SK-N-SH (cell line): ENCODE data around the gene DUSP2. TPM values are rescaled to one million over a fixed set of nuclear protein-coding genes. Genes with fewer than 3 reads are reported as not detected.

Source experiments
- CTCF ChIA-PET: fragments of 300-600, 350-600 bp; formaldehyde crosslinking; extraction: SDS; loops from one replicate; lab custom pipeline; 2021; lab: Yijun Ruan, JAX
- POLR2A ChIA-PET: fragments of 350-600 bp; sonication (Branson Sonifier 250); formaldehyde crosslinking; extraction: SDS; loops from one replicate; lab custom pipeline; 2020; ENCODE audit warnings: antibody characterized with exemption, inconsistent platforms; lab: Yijun Ruan, JAX
- DNase-seq: peaks from one replicate; pipeline ENCODE4 v3.0.0; 2012
- H2AFZ ChIP-seq: fragments of 200-600 bp; sonication (generic); 2 replicates; pipeline ENCODE4 v1.8.1; 2016; ENCODE audit warnings: antibody characterized with exemption, mild to moderate bottlenecking, low read depth
- H3F3A ChIP-seq: fragments of 200-600 bp; sonication (generic); replicated peaks from 2 replicates; pipeline ENCODE3; 2016; ENCODE audit warnings: antibody characterized with exemption, mild to moderate bottlenecking; ENCODE audit not compliant: insufficient read depth
- H3K27ac ChIP-seq, 2 experiments: fragments of 200-500 bp in 1 of 2; fragments of 200-600 bp in 1 of 2; sonication (Bioruptor generic) in 1 of 2; sonication (generic), shearing (Covaris generic) in 1 of 2; 2 replicates each; pipeline versions ENCODE4 v1.5.1 to v1.6.1; 2014 to 2016; ENCODE audit warnings: low read depth in 2 of 2, inconsistent platforms in 1 of 2, low read length in 1 of 2, mild to moderate bottlenecking in 1 of 2, mixed read lengths in 1 of 2
- H3K27me3 ChIP-seq: fragments of 200-600 bp; sonication (generic), shearing (Covaris generic); 2 replicates; pipeline ENCODE4 v1.6.1; 2016; ENCODE audit warnings: mixed run types; ENCODE audit not compliant: insufficient read depth
- H3K36me3 ChIP-seq, 2 experiments: fragments of 200-500 bp in 1 of 2; fragments of 200-600 bp in 1 of 2; sonication (Bioruptor generic) in 1 of 2; sonication (generic) in 1 of 2; replicated peaks in 1 of 2; 2 replicates each; pipeline versions ENCODE3 to v1.5.1; 2014 to 2016; ENCODE audit warnings: low read length in 1 of 2, mild to moderate bottlenecking in 1 of 2; ENCODE audit not compliant: insufficient read depth in 2 of 2, control insufficient read depth in 1 of 2
- H3K4me1 ChIP-seq, 2 experiments: fragments of 200-500 bp in 1 of 2; fragments of 200-600 bp in 1 of 2; sonication (Bioruptor generic) in 1 of 2; sonication (generic), shearing (Covaris generic) in 1 of 2; 2 replicates each; pipeline versions ENCODE4 v1.5.1 to v1.6.1; 2014 to 2016; ENCODE audit warnings: low read depth in 1 of 2, low read length in 1 of 2, mixed run types in 1 of 2; ENCODE audit not compliant: insufficient read depth in 2 of 2, control insufficient read depth in 1 of 2
- H3K4me2 ChIP-seq: fragments of 200-600 bp; sonication (generic), shearing (Covaris generic); 2 replicates; pipeline ENCODE4 v1.6.1; 2017; ENCODE audit warnings: mixed run types
- H3K4me3 ChIP-seq, 2 experiments: fragments of 200-500 bp in 1 of 2; fragments of 200-600 bp in 1 of 2; sonication (Bioruptor generic) in 1 of 2; sonication (generic), shearing (Covaris generic) in 1 of 2; 2 replicates each; pipeline versions ENCODE4 v1.5.1 to v1.8.1; 2014 to 2016; ENCODE audit warnings: low read depth in 2 of 2, inconsistent platforms in 1 of 2, low read length in 1 of 2, mild to moderate bottlenecking in 1 of 2, mixed read lengths in 1 of 2, moderate library complexity in 1 of 2
- H3K79me2 ChIP-seq: fragments of 200-600 bp; sonication (generic); 2 replicates; pipeline ENCODE4 v1.8.1; 2017; ENCODE audit warnings: mild to moderate bottlenecking; ENCODE audit not compliant: insufficient read depth
- H3K9ac ChIP-seq: fragments of 200-600 bp; sonication (generic); 2 replicates; pipeline ENCODE4 v1.6.1; 2017; ENCODE audit warnings: mixed run types
- H3K9me2 ChIP-seq: fragments of 200-600 bp; sonication (generic); 2 replicates; pipeline ENCODE4 v1.6.1; 2017; ENCODE audit warnings: mixed run types
- H3K9me3 ChIP-seq: fragments of 200-600 bp; sonication (generic); 2 replicates; pipeline ENCODE4 v1.6.1; 2017; ENCODE audit warnings: mixed run types, mild to moderate bottlenecking, moderate library complexity
- H4K20me1 ChIP-seq: fragments of 200-600 bp; sonication (generic); 2 replicates; pipeline ENCODE4 v1.6.1; 2017; ENCODE audit warnings: mild to moderate bottlenecking, mixed run types; ENCODE audit not compliant: insufficient read depth
- EZH2phosphoT487 ChIP-seq: fragments of 200-600 bp; sonication (generic); IDR thresholded peaks from 2 replicates; pipeline ENCODE4 v1.6.1; 2017; ENCODE audit warnings: low read depth, mixed run types, mild to moderate bottlenecking, antibody characterized with exemption, moderate library complexity, borderline replicate concordance
- GABPA ChIP-seq: IDR thresholded peaks from 2 replicates; pipeline ENCODE4 v1.4.0; 2012; ENCODE audit warnings: low read depth, mild to moderate bottlenecking
- MEF2A ChIP-seq: IDR thresholded peaks from 2 replicates; pipeline ENCODE4 v1.4.0; 2012; ENCODE audit warnings: low read depth, borderline replicate concordance
- MXI1 ChIP-seq: IDR thresholded peaks from 2 replicates; pipeline ENCODE4 v1.6.1; 2012; ENCODE audit warnings: mild to moderate bottlenecking, low read depth, low read length, improper control_type of control experiment
- NFIC ChIP-seq: IDR thresholded peaks from 2 replicates; pipeline ENCODE4 v1.4.0; 2012; ENCODE audit warnings: borderline replicate concordance
- NRF1 ChIP-seq: IDR thresholded peaks from 2 replicates; pipeline ENCODE4 v1.6.1; 2012; ENCODE audit warnings: low read depth, mild to moderate bottlenecking, low read length
- POLR2AphosphoS5 ChIP-seq: IDR thresholded peaks from 2 replicates; pipeline ENCODE4 v1.6.1; 2012; ENCODE audit warnings: low read depth, low read length
- RAD21 ChIP-seq: IDR thresholded peaks from 2 replicates; pipeline ENCODE4 v1.6.1; 2012; ENCODE audit warnings: mild to moderate bottlenecking, low read length
- RXRA ChIP-seq: IDR thresholded peaks from 2 replicates; pipeline ENCODE4 v1.4.0; 2012; ENCODE audit warnings: low read depth, mild to moderate bottlenecking, borderline replicate concordance
- SIN3A ChIP-seq: IDR thresholded peaks from 2 replicates; pipeline ENCODE4 v1.6.1; 2012; ENCODE audit warnings: low read depth, mild to moderate bottlenecking, low read length, moderate library complexity, borderline replicate concordance
- TAF1 ChIP-seq: IDR thresholded peaks from 2 replicates; pipeline ENCODE4 v1.6.1; 2012; ENCODE audit warnings: low read depth, mild to moderate bottlenecking, low read length, moderate library complexity, borderline replicate concordance
- TEAD4 ChIP-seq: IDR thresholded peaks from 2 replicates; pipeline ENCODE4 v1.4.0; 2012; ENCODE audit warnings: mild to moderate bottlenecking, borderline replicate concordance; ENCODE audit not compliant: insufficient read depth
- YY1 ChIP-seq: IDR thresholded peaks from 2 replicates; pipeline ENCODE4 v1.4.0; 2012; ENCODE audit warnings: low read depth, mild to moderate bottlenecking
- WGBS: methylation state at CpG from one replicate; pipeline ENCODE4 v1.1.6; 2017; ENCODE audit warnings: low lambda C conversion rate; 5-methylcytosine and 5-hydroxymethylcytosine counted together
- polyA plus RNA-seq, 3 experiments: library from polyadenylated mRNA; depleted of rRNA; stranded (reverse); fragments of >200 nt; gene quantifications; 2 replicates each; pipeline ENCODE4 v1.2.3, GENCODE V29; 2012
- TF ChIP-seq, protein P1 (sequence below): IDR thresholded peaks from 2 replicates; pipeline ENCODE4 v1.4.0; 2012; ENCODE audit warnings: low read depth
- TF ChIP-seq, protein P2 (sequence below): fragments of 200-600 bp; sonication (generic); IDR thresholded peaks from 2 replicates; pipeline ENCODE4 v1.6.1; 2017; ENCODE audit warnings: antibody characterized with exemption, mild to moderate bottlenecking, moderate library complexity
- TF ChIP-seq, protein P3 (sequence below): IDR thresholded peaks from 2 replicates; pipeline ENCODE4 v1.4.0; 2012; ENCODE audit warnings: low read depth, borderline replicate concordance
- TF ChIP-seq, protein P4 (sequence below): IDR thresholded peaks from 2 replicates; pipeline ENCODE4; 2012
- TF ChIP-seq, protein P5 (sequence below): IDR thresholded peaks from 2 replicates; pipeline ENCODE4 v1.4.0; 2012; ENCODE audit warnings: low read depth, borderline replicate concordance

The DUSP2 gene
- polyA plus RNA-seq, 1 of the 3 experiments (the other 2 are of a cell fraction) = 0.79 TPM

DNA sequence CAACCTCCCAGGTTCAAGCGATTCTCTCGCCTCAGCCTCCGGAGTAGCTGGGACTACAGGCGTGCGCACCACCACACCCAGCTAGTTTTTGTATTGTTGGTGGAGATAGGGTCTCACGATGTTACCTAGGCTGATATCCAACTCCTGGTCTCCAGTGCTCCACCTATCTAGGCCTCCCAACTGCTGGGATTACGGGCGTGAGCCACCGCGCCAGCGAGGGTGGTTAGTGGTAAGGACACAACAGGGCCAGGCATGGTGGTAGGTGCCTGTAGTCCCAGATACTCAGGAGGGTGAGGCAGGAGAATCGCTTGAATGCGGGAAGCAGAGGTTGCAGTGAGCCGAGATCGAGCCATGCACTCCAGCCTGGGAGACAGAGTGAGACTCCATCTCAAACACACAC is 26.6 kb upstream of the DUSP2 start:
- no peak for DNase-seq
- CTCF ChIA-PET = interaction anchor here (5.1 kb wide), 1 partner anchor 54 kb away, joined by 101 read pairs; the partner anchor contains the start of gene ADRA2B

More for the DNA sequence above, 26.6 kb upstream of the DUSP2 start:
- Histone ChIP-seq H3K36me3 (no peaks in the 10 kb centered on the region), H3K4me1 (peaks cover 2 to 4% of the 10 kb centered on the region in 2 experiments; a peak in 3 of 4 replicates), H2AFZ (no peak overlapping the region), H3K9me3 (peaks cover 4% of the 10 kb centered on the region; the same call in 1 of the 2 replicates), H4K20me1 (no peaks in the 10 kb centered on the region), H3K9ac (no peak overlapping the region), H3K27me3 (no peaks in the 10 kb centered on the region), H3F3A (peaks cover 26% of the 10 kb centered on the region), H3K9me2 (no peaks in the 10 kb centered on the region), H3K4me2 (no peak overlapping the region), H3K27ac (no peak overlapping the region), H3K4me3 (no peak overlapping the region), H3K79me2 (no peaks in the 10 kb centered on the region)
- WGBS = 94% methylated on average over 11 of the region's 15 CpGs
- no peak for TF ChIP-seq MEF2A
- TF ChIP-seq EZH2phosphoT487 = no peak
- no peak for TF ChIP-seq TAF1
- no peak for TF ChIP-seq POLR2AphosphoS5
- no peak for TF ChIP-seq GABPA
- TF ChIP-seq, protein P1, sequence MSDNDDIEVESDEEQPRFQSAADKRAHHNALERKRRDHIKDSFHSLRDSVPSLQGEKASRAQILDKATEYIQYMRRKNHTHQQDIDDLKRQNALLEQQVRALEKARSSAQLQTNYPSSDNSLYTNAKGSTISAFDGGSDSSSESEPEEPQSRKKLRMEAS = no peak
- no peak for TF ChIP-seq YY1
- no peak for TF ChIP-seq NRF1
- TF ChIP-seq, protein P2, sequence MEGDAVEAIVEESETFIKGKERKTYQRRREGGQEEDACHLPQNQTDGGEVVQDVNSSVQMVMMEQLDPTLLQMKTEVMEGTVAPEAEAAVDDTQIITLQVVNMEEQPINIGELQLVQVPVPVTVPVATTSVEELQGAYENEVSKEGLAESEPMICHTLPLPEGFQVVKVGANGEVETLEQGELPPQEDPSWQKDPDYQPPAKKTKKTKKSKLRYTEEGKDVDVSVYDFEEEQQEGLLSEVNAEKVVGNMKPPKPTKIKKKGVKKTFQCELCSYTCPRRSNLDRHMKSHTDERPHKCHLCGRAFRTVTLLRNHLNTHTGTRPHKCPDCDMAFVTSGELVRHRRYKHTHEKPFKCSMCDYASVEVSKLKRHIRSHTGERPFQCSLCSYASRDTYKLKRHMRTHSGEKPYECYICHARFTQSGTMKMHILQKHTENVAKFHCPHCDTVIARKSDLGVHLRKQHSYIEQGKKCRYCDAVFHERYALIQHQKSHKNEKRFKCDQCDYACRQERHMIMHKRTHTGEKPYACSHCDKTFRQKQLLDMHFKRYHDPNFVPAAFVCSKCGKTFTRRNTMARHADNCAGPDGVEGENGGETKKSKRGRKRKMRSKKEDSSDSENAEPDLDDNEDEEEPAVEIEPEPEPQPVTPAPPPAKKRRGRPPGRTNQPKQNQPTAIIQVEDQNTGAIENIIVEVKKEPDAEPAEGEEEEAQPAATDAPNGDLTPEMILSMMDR = no peak
- no peak for TF ChIP-seq SIN3A
- TF ChIP-seq, protein P3, sequence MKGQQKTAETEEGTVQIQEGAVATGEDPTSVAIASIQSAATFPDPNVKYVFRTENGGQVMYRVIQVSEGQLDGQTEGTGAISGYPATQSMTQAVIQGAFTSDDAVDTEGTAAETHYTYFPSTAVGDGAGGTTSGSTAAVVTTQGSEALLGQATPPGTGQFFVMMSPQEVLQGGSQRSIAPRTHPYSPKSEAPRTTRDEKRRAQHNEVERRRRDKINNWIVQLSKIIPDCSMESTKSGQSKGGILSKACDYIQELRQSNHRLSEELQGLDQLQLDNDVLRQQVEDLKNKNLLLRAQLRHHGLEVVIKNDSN = no peak
- TF ChIP-seq, protein P4, sequence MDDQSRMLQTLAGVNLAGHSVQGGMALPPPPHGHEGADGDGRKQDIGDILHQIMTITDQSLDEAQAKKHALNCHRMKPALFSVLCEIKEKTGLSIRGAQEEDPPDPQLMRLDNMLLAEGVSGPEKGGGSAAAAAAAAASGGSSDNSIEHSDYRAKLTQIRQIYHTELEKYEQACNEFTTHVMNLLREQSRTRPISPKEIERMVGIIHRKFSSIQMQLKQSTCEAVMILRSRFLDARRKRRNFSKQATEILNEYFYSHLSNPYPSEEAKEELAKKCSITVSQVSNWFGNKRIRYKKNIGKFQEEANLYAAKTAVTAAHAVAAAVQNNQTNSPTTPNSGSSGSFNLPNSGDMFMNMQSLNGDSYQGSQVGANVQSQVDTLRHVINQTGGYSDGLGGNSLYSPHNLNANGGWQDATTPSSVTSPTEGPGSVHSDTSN = no peak
- no peak for TF ChIP-seq RXRA
- TF ChIP-seq RAD21 = no peak
- TF ChIP-seq NFIC = no peak
- TF ChIP-seq, protein P5, sequence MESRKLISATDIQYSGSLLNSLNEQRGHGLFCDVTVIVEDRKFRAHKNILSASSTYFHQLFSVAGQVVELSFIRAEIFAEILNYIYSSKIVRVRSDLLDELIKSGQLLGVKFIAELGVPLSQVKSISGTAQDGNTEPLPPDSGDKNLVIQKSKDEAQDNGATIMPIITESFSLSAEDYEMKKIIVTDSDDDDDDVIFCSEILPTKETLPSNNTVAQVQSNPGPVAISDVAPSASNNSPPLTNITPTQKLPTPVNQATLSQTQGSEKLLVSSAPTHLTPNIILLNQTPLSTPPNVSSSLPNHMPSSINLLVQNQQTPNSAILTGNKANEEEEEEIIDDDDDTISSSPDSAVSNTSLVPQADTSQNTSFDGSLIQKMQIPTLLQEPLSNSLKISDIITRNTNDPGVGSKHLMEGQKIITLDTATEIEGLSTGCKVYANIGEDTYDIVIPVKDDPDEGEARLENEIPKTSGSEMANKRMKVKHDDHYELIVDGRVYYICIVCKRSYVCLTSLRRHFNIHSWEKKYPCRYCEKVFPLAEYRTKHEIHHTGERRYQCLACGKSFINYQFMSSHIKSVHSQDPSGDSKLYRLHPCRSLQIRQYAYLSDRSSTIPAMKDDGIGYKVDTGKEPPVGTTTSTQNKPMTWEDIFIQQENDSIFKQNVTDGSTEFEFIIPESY = no peak
- TF ChIP-seq MXI1 = no peak
- no peak for TF ChIP-seq TEAD4
- POLR2A ChIA-PET = no interaction called here
